IMR-90 (cell line): ENCODE results near the gene SLC44A5. TPM values are rescaled to one million over a fixed set of nuclear protein-coding genes. Genes with fewer than 3 reads are reported as not detected.

Experiments used
- ATAC-seq: fragments of 200-7000 bp; cut with Tn5 transposase; 2 replicates; pipeline ENCODE4 v1.9.1; 2020; ENCODE audit warnings: low read depth, mild to moderate bottlenecking, moderate library complexity
- BruUV-seq: library from RNA; stranded (reverse); fragments of 400-500 nt; replicated peaks from 2 replicates; lab custom pipeline; 2021; lab: Mats Ljungman, UMichigan
- CTCF ChIA-PET: fragments of 300-600 bp; formaldehyde crosslinking; extraction: SDS; loops from one replicate; lab custom pipeline; 2021; ENCODE audit warnings: antibody characterized with exemption; lab: Yijun Ruan, JAX
- POLR2A ChIA-PET: fragments of 300-600 bp; sonication (Branson Sonifier 250); formaldehyde crosslinking; loops from one replicate; lab custom pipeline; 2022; ENCODE audit warnings: antibody characterized with exemption; ENCODE audit not compliant: unreplicated experiment; lab: Charles Lee
- DNase-seq: peaks from one replicate; pipeline ENCODE4 v3.0.0; 2013
- H2AFZ ChIP-seq: replicated peaks from 2 replicates; pipeline ENCODE3; 2013; ENCODE audit warnings: low read length, mild to moderate bottlenecking; ENCODE audit not compliant: poor library complexity
- H2AK5ac ChIP-seq: 2 replicates; pipeline ENCODE4 v1.6.1; 2013; ENCODE audit warnings: low read depth, low read length, inconsistent platforms
- H2AK9ac ChIP-seq: replicated peaks from 2 replicates; pipeline ENCODE3; 2013; ENCODE audit warnings: mild to moderate bottlenecking, low read depth, low read length, moderate library complexity; ENCODE audit not compliant: poor library complexity
- H2BK120ac ChIP-seq: 2 replicates; pipeline ENCODE4 v1.6.1; 2013; ENCODE audit warnings: low read depth, low read length, inconsistent platforms
- H2BK15ac ChIP-seq: 3 replicates; pipeline ENCODE4 v1.6.1; 2013; ENCODE audit warnings: low read depth, low read length, inconsistent platforms
- H2BK20ac ChIP-seq: 2 replicates; pipeline ENCODE4 v1.6.1; 2013; ENCODE audit warnings: low read depth, mild to moderate bottlenecking, inconsistent platforms, low read length, moderate library complexity
- H2BK5ac ChIP-seq: 2 replicates; pipeline ENCODE4 v1.6.1; 2013; ENCODE audit warnings: mild to moderate bottlenecking, low read depth, low read length, inconsistent platforms; ENCODE audit not compliant: poor library complexity, severe bottlenecking
- H3K14ac ChIP-seq: replicated peaks from 2 replicates; pipeline ENCODE4 v1.6.1; 2013; ENCODE audit warnings: low read depth, low read length, inconsistent platforms
- H3K18ac ChIP-seq: 2 replicates; pipeline ENCODE4 v1.6.1; 2013; ENCODE audit warnings: low read depth, low read length, control low read depth
- H3K23ac ChIP-seq: 2 replicates; pipeline ENCODE4 v1.6.1; 2013; ENCODE audit warnings: low read depth, low read length, inconsistent platforms
- H3K27ac ChIP-seq: 2 replicates; pipeline ENCODE4 v1.5.1; 2013; ENCODE audit warnings: mild to moderate bottlenecking, control low read depth, low read length; ENCODE audit not compliant: insufficient read depth
- H3K27me3 ChIP-seq: 2 replicates; pipeline ENCODE4 v1.6.1; 2013; ENCODE audit warnings: low read length; ENCODE audit not compliant: control insufficient read depth, insufficient read depth
- H3K36me3 ChIP-seq: 2 replicates; pipeline ENCODE4 v1.6.1; 2013; ENCODE audit warnings: low read length, mixed read lengths; ENCODE audit not compliant: control insufficient read depth, insufficient read depth
- H3K4ac ChIP-seq: 2 replicates; pipeline ENCODE4 v1.6.1; 2013; ENCODE audit warnings: low read depth, low read length, inconsistent platforms
- H3K4me1 ChIP-seq: 2 replicates; pipeline ENCODE4 v1.6.1; 2013; ENCODE audit warnings: low read length, mixed read lengths; ENCODE audit not compliant: control insufficient read depth, insufficient read depth
- H3K4me2 ChIP-seq: 2 replicates; pipeline ENCODE4 v1.6.1; 2013; ENCODE audit warnings: low read depth, mild to moderate bottlenecking, control low read depth, low read length, moderate library complexity
- H3K4me3 ChIP-seq: 2 replicates; pipeline ENCODE4 v1.5.1; 2013; ENCODE audit warnings: low read depth, mild to moderate bottlenecking, control low read depth, low read length, moderate library complexity; ENCODE audit not compliant: insufficient read depth
- H3K56ac ChIP-seq: 2 replicates; pipeline ENCODE4 v1.6.1; 2013; ENCODE audit warnings: low read length, inconsistent platforms; ENCODE audit not compliant: insufficient read depth; ENCODE audit errors: extremely low read depth
- H3K79me1 ChIP-seq, 2 experiments: 2 replicates each; pipeline ENCODE4 v1.6.1; 2013; ENCODE audit warnings: low read length in 2 of 2, inconsistent platforms in 1 of 2, low read depth in 1 of 2
- H3K9ac ChIP-seq: 2 replicates; pipeline ENCODE4 v1.6.1; 2013; ENCODE audit warnings: low read depth, low read length, control low read depth
- H3K9me1 ChIP-seq: 2 replicates; pipeline ENCODE4 v1.6.1; 2013; ENCODE audit warnings: low read length, inconsistent platforms; ENCODE audit not compliant: insufficient read depth
- H3K9me3 ChIP-seq: 2 replicates; pipeline ENCODE4 v1.6.1; 2013; ENCODE audit warnings: low read length; ENCODE audit not compliant: control insufficient read depth, insufficient read depth
- H4K20me1 ChIP-seq: 2 replicates; pipeline ENCODE4 v1.6.1; 2013; ENCODE audit warnings: low read length, inconsistent platforms; ENCODE audit not compliant: insufficient read depth
- H4K5ac ChIP-seq: 2 replicates; pipeline ENCODE4 v1.6.1; 2013; ENCODE audit warnings: mild to moderate bottlenecking, low read depth, low read length, control low read depth
- H4K8ac ChIP-seq, 2 experiments: 2 replicates each; pipeline ENCODE4 v1.6.1; 2013; ENCODE audit warnings: low read depth in 2 of 2, low read length in 2 of 2, control low read depth in 1 of 2, inconsistent platforms in 1 of 2
- H4K91ac ChIP-seq: 2 replicates; pipeline ENCODE4 v1.6.1; 2013; ENCODE audit warnings: low read depth, low read length, inconsistent platforms; ENCODE audit not compliant: insufficient read depth
- BHLHE40 ChIP-seq: fragments of 150-350 bp; IDR thresholded peaks from 2 replicates; pipeline ENCODE4 v1.6.1; 2016; ENCODE audit warnings: mild to moderate bottlenecking, low read depth, low read length
- CEBPB ChIP-seq: IDR thresholded peaks from 2 replicates; pipeline ENCODE4 v1.6.1; 2012; ENCODE audit warnings: low read depth, low read length, improper control_type of control experiment
- CHD1 ChIP-seq: IDR thresholded peaks from 2 replicates; pipeline ENCODE4 v1.6.1; 2012; ENCODE audit warnings: low read depth, low read length, improper control_type of control experiment
- FOS ChIP-seq: fragments of 150-350 bp; IDR thresholded peaks from 2 replicates; pipeline ENCODE4 v1.6.1; 2016; ENCODE audit warnings: low read depth, low read length
- MAFK ChIP-seq: IDR thresholded peaks from 2 replicates; pipeline ENCODE4 v1.6.1; 2012; ENCODE audit warnings: low read depth, low read length, improper control_type of control experiment
- MAZ ChIP-seq: IDR thresholded peaks from 2 replicates; pipeline ENCODE4 v1.6.1; 2012; ENCODE audit warnings: low read depth, mild to moderate bottlenecking, low read length, improper control_type of control experiment, moderate library complexity, borderline replicate concordance
- MXI1 ChIP-seq: IDR thresholded peaks from 2 replicates; pipeline ENCODE4 v1.6.1; 2012; ENCODE audit warnings: low read depth, mild to moderate bottlenecking, low read length, moderate library complexity, borderline replicate concordance
- NFE2L2 ChIP-seq: fragments of 150-350 bp; IDR thresholded peaks from 2 replicates; pipeline ENCODE4 v1.6.1; 2016; ENCODE audit warnings: low read depth, mild to moderate bottlenecking, low read length
- POLR2A ChIP-seq: IDR thresholded peaks from 2 replicates; pipeline ENCODE4 v1.6.1; 2012; ENCODE audit warnings: mild to moderate bottlenecking, low read depth, low read length
- RAD21 ChIP-seq: IDR thresholded peaks from 2 replicates; pipeline ENCODE4 v1.6.1; 2012; ENCODE audit warnings: low read length, improper control_type of control experiment
- RCOR1 ChIP-seq: IDR thresholded peaks from 2 replicates; pipeline ENCODE4 v1.6.1; 2012; ENCODE audit warnings: mild to moderate bottlenecking, low read length, improper control_type of control experiment; ENCODE audit not compliant: insufficient replicate concordance
- RFX5 ChIP-seq: IDR thresholded peaks from 2 replicates; pipeline ENCODE4 v1.8.0; 2012; ENCODE audit warnings: low read depth, mild to moderate bottlenecking, low read length, moderate library complexity
- SMC3 ChIP-seq: fragments of 150-350 bp; IDR thresholded peaks from 2 replicates; pipeline ENCODE4 v1.6.1; 2016; ENCODE audit warnings: low read depth, mild to moderate bottlenecking, antibody characterized with exemption, low read length, moderate library complexity
- WGBS, 2 experiments: methylation state at CpG; one replicate each; pipeline versions ENCODE4 v1.1.5 to v1.1.7; 2013; ENCODE audit warnings: missing lambda C conversion rate in 2 of 2; ENCODE audit not compliant: insufficient read length in 1 of 2; ENCODE audit errors: extremely low coverage in 2 of 2; 5-methylcytosine and 5-hydroxymethylcytosine counted together
- dilution Hi-C: fragments of 300-500 bp; cut with HindIII; formaldehyde crosslinking; loops from one replicate; pipeline ENCODE4 v1.14.3; 2018; ENCODE audit warnings: low sequenced_read_pairs; ENCODE audit not compliant: unreplicated experiment
- in situ Hi-C: fragments of 300-500 bp; cut with MboI; formaldehyde crosslinking; loops from 3 replicates; pipeline ENCODE4 v1.14.3; 2019; ENCODE audit warnings: low sequenced_read_pairs, inconsistent platforms, mixed read lengths
- intact Hi-C: fragments of 100-400 bp; cut with micrococcal nuclease; formaldehyde crosslinking; loops from 2 replicates; pipeline ENCODE4 v1.10.0; 2022
- polyA plus RNA-seq, 3 experiments: library from polyadenylated mRNA; depleted of rRNA; stranded (reverse); fragments of >200 nt; gene quantifications; 2 replicates each; pipeline ENCODE4 v1.2.3, GENCODE V29; 2012; ENCODE audit warnings: low replicate concordance in 1 of 3
- total RNA-seq: library from RNA; depleted of rRNA; stranded (reverse); fragments of >200 nt; gene quantifications from 2 replicates; pipeline ENCODE4 v1.2.3, GENCODE V29; 2012
- TF ChIP-seq, protein P1 (sequence below): fragments of 150-350 bp; IDR thresholded peaks from 2 replicates; pipeline ENCODE4 v1.6.1; 2017; ENCODE audit warnings: mild to moderate bottlenecking, antibody characterized with exemption, low read length, low read depth
- TF ChIP-seq, protein P2 (sequence below): fragments of 150-350 bp; IDR thresholded peaks from 2 replicates; pipeline ENCODE4 v1.6.1; 2016; ENCODE audit warnings: low read depth, mild to moderate bottlenecking, low read length, moderate library complexity, borderline replicate concordance
- TF ChIP-seq, protein P3 (sequence below): conservative IDR thresholded peaks from 2 replicates; pipeline ENCODE4 v1.5.1; 2012; ENCODE audit warnings: mild to moderate bottlenecking, low read depth, low read length, improper control_type of control experiment

The SLC44A5 gene
- total and polyA plus RNA-seq, 2 of the 4 experiments (the other 2 are of a cell fraction) = under 0.01 TPM; not detected in 1

DNA sequence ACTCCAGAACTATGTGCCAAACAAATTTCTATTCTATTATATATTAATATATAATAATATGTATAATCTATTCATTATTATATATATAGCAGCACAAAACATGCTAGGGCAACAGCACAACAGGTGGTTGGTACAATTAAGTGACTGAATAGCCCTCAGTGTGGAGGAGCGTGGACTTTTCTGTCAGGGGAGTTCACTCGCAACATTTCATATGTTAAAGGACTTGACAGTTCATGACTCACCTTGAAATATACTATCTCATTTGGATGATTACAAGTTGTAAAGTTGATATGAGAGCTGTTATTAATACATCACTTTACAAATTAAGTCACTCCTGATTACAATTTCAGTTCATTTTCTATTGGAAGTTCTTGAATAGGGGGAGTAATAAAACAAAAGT, 298.3 kb downstream of the SLC44A5 start:
- no peak overlapping the region for H3K56ac ChIP-seq
- no peaks in the 10 kb centered on the region for H3K4me1 ChIP-seq
- no peak overlapping the region for H4K5ac ChIP-seq
- no peak overlapping the region for H3K4me2 ChIP-seq
- no peak overlapping the region for H2BK20ac ChIP-seq
- TF ChIP-seq RAD21 (no peak), CHD1 (no peak), POLR2A (no peak), MAZ (no peak), MAFK (no peak), CEBPB (no peak), RFX5 (no peak), NFE2L2 (no peak), MXI1 (no peak), BHLHE40 (no peak), SMC3 (no peak), FOS (no peak), RCOR1 (no peak)
- TF ChIP-seq, protein P1, sequence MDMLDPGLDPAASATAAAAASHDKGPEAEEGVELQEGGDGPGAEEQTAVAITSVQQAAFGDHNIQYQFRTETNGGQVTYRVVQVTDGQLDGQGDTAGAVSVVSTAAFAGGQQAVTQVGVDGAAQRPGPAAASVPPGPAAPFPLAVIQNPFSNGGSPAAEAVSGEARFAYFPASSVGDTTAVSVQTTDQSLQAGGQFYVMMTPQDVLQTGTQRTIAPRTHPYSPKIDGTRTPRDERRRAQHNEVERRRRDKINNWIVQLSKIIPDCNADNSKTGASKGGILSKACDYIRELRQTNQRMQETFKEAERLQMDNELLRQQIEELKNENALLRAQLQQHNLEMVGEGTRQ = no peak
- TF ChIP-seq, protein P2, sequence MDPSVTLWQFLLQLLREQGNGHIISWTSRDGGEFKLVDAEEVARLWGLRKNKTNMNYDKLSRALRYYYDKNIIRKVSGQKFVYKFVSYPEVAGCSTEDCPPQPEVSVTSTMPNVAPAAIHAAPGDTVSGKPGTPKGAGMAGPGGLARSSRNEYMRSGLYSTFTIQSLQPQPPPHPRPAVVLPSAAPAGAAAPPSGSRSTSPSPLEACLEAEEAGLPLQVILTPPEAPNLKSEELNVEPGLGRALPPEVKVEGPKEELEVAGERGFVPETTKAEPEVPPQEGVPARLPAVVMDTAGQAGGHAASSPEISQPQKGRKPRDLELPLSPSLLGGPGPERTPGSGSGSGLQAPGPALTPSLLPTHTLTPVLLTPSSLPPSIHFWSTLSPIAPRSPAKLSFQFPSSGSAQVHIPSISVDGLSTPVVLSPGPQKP = no peak
- TF ChIP-seq, protein P3, sequence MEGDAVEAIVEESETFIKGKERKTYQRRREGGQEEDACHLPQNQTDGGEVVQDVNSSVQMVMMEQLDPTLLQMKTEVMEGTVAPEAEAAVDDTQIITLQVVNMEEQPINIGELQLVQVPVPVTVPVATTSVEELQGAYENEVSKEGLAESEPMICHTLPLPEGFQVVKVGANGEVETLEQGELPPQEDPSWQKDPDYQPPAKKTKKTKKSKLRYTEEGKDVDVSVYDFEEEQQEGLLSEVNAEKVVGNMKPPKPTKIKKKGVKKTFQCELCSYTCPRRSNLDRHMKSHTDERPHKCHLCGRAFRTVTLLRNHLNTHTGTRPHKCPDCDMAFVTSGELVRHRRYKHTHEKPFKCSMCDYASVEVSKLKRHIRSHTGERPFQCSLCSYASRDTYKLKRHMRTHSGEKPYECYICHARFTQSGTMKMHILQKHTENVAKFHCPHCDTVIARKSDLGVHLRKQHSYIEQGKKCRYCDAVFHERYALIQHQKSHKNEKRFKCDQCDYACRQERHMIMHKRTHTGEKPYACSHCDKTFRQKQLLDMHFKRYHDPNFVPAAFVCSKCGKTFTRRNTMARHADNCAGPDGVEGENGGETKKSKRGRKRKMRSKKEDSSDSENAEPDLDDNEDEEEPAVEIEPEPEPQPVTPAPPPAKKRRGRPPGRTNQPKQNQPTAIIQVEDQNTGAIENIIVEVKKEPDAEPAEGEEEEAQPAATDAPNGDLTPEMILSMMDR = no peak
- no peak overlapping the region for H2AK5ac ChIP-seq
- H3K9me1 ChIP-seq = no peaks in the 10 kb centered on the region
- no peak overlapping the region for H2AFZ ChIP-seq
- ChIA-PET POLR2A (no interaction called here), CTCF (no interaction called here)
- BruUV-seq = no TSS peak
- in situ Hi-C loops (no loop called here), dilution Hi-C loops (no loop called here), intact Hi-C loops (no loop called here)
- no peak overlapping the region for H2BK15ac ChIP-seq
- H3K36me3 ChIP-seq = no peaks in the 10 kb centered on the region
- H3K79me1 ChIP-seq = no peaks in the 10 kb centered on the region
- no peak overlapping the region for H3K18ac ChIP-seq
- H3K23ac ChIP-seq = no peak overlapping the region
- no peak overlapping the region for H4K8ac ChIP-seq
- DNase-seq = no peak
- no peak overlapping the region for H3K9ac ChIP-seq
- H3K14ac ChIP-seq = no peak overlapping the region
- no CpG with 5 or more reads among the region's 2 CpGs for WGBS, 2 experiments
- H4K91ac ChIP-seq = no peak overlapping the region
- no peak overlapping the region for H3K4ac ChIP-seq
- H2AK9ac ChIP-seq = no peak overlapping the region
- H4K20me1 ChIP-seq = no peaks in the 10 kb centered on the region
- H3K27me3 ChIP-seq = no peaks in the 10 kb centered on the region
- no peak overlapping the region for H3K27ac ChIP-seq
- H2BK120ac ChIP-seq = no peak overlapping the region
- ATAC-seq = no peak
- H2BK5ac ChIP-seq = no peak overlapping the region
- no peaks in the 10 kb centered on the region; the same call in 1 of the 2 replicates for H3K9me3 ChIP-seq
- H3K4me3 ChIP-seq = no peak overlapping the region
